Neural cell (in vitro differentiated cells): ENCODE results near the gene ANKK1. TPM values are rescaled to one million over a fixed set of nuclear protein-coding genes. Genes with fewer than 3 reads are reported as not detected.

Source experiments
- H2AFZ ChIP-seq: fragments of 200-600, 300-800 bp; sonication (generic), shearing (Covaris generic); 2 replicates; pipeline ENCODE4 v1.6.0; 2014; ENCODE audit warnings: low read depth, mild to moderate bottlenecking, antibody characterized with exemption, low read length, moderate library complexity
- H3F3A ChIP-seq: fragments of 200-600 bp; shearing (Covaris generic); 2 replicates; pipeline ENCODE4 v1.6.1; 2016; ENCODE audit warnings: mild to moderate bottlenecking, moderate library complexity, mixed read lengths, antibody characterized with exemption, low read length; ENCODE audit not compliant: insufficient read depth, poor library complexity, severe bottlenecking
- H3K27ac ChIP-seq: fragments of 200-600, 300-800 bp; sonication (generic), shearing (Covaris generic); 2 replicates; pipeline ENCODE4 v1.5.1; 2014; ENCODE audit warnings: mild to moderate bottlenecking, low read length, moderate library complexity
- H3K27me3 ChIP-seq: fragments of 300-800, 200-600 bp; sonication (generic), shearing (Covaris generic); 2 replicates; pipeline ENCODE4 v1.6.0; 2014; ENCODE audit warnings: mild to moderate bottlenecking, low read depth, low read length, moderate library complexity; ENCODE audit not compliant: insufficient read depth
- H3K36me3 ChIP-seq: fragments of 300-800, 200-600 bp; sonication (generic), shearing (Covaris generic); 2 replicates; pipeline ENCODE4 v1.5.1; 2014; ENCODE audit warnings: mild to moderate bottlenecking, antibody characterized with exemption, low read length, moderate library complexity; ENCODE audit not compliant: insufficient read depth
- H3K4me2 ChIP-seq: fragments of 300-800, 200-600 bp; sonication (generic), shearing (Covaris generic); 2 replicates; pipeline ENCODE4 v1.6.0; 2014; ENCODE audit warnings: mild to moderate bottlenecking, low read length
- H3K4me3 ChIP-seq: fragments of 300-800, 200-600 bp; sonication (generic), shearing (Covaris generic); 2 replicates; pipeline ENCODE4 v1.5.1; 2014; ENCODE audit warnings: mild to moderate bottlenecking, low read length, moderate library complexity
- H3K79me2 ChIP-seq: fragments of 200-600 bp; shearing (Covaris generic); replicated peaks from 2 replicates; pipeline ENCODE4 v1.6.0; 2014; ENCODE audit warnings: mild to moderate bottlenecking, low read length, moderate library complexity; ENCODE audit not compliant: insufficient read depth
- H3K9ac ChIP-seq: fragments of 300-800, 200-600 bp; sonication (generic), shearing (Covaris generic); 2 replicates; pipeline ENCODE4 v1.6.1; 2016; ENCODE audit warnings: mild to moderate bottlenecking, low read length, mixed read lengths
- H3K9me2 ChIP-seq: fragments of 200-600 bp; shearing (Covaris generic); 2 replicates; pipeline ENCODE4 v1.6.1; 2016; ENCODE audit warnings: mild to moderate bottlenecking, low read length, mixed read lengths; ENCODE audit not compliant: insufficient read depth
- H3K9me3 ChIP-seq: fragments of 200-600, 300-800 bp; sonication (generic), shearing (Covaris generic); 2 replicates; pipeline ENCODE4 v1.6.1; 2016; ENCODE audit warnings: mild to moderate bottlenecking, mixed run types, low read length, moderate library complexity, mixed read lengths
- H4K20me1 ChIP-seq: fragments of 200-600 bp; shearing (Covaris generic); 2 replicates; pipeline ENCODE4 v1.6.1; 2016; ENCODE audit warnings: mild to moderate bottlenecking, mixed run types; ENCODE audit not compliant: insufficient read depth
- CTCF ChIP-seq: fragments of 450-650 bp; IDR thresholded peaks from 2 replicates; pipeline ENCODE4 v1.5.1; 2014; ENCODE audit warnings: antibody characterized with exemption, mild to moderate bottlenecking, moderate library complexity; ENCODE audit not compliant: poor library complexity, severe bottlenecking
- EP300 ChIP-seq: fragments of 450-650 bp; conservative IDR thresholded peaks from 2 replicates; pipeline ENCODE4 v1.6.1; 2014; ENCODE audit warnings: antibody characterized with exemption, mild to moderate bottlenecking, moderate library complexity; ENCODE audit not compliant: poor library complexity, severe bottlenecking
- EZH2 ChIP-seq: fragments of 200-600, 300-800 bp; shearing (Covaris generic), sonication (generic); IDR thresholded peaks from 2 replicates; pipeline ENCODE4 v1.6.1; 2014; ENCODE audit warnings: antibody characterized with exemption, low read length, borderline replicate concordance, mild to moderate bottlenecking; ENCODE audit not compliant: insufficient read depth, poor library complexity, severe bottlenecking
- MXI1 ChIP-seq: fragments of 450-650 bp; conservative IDR thresholded peaks from 2 replicates; pipeline ENCODE4 v1.6.1; 2014; ENCODE audit warnings: antibody characterized with exemption, mild to moderate bottlenecking; ENCODE audit not compliant: poor library complexity, severe bottlenecking
- RAD21 ChIP-seq: fragments of 450-650 bp; conservative IDR thresholded peaks from 2 replicates; pipeline ENCODE4 v1.6.1; 2014; ENCODE audit warnings: antibody characterized with exemption, mild to moderate bottlenecking, moderate library complexity
- REST ChIP-seq: IDR thresholded peaks from 2 replicates; pipeline ENCODE4 v1.6.1; 2012; ENCODE audit warnings: borderline replicate concordance
- SMC3 ChIP-seq: fragments of 450-650 bp; conservative IDR thresholded peaks from 2 replicates; pipeline ENCODE4 v1.6.1; 2014; ENCODE audit warnings: antibody characterized with exemption, mild to moderate bottlenecking, moderate library complexity; ENCODE audit not compliant: poor library complexity
- TAF1 ChIP-seq: IDR thresholded peaks from 2 replicates; pipeline ENCODE4 v1.6.1; 2012; ENCODE audit warnings: low read depth
- polyA plus RNA-seq: library from polyadenylated mRNA; depleted of rRNA; stranded (reverse); fragments of >200 nt; gene quantifications from 2 replicates; pipeline ENCODE4 v1.2.3, GENCODE V29; 2014

ANKK1 gene
- polyA plus RNA-seq, 1 donor from 2014 or later, result not detected

GRCh38 chr11:113363406-113363805 is 24.2 kb upstream of the ANKK1 start:
- Histone ChIP-seq H3F3A (no peaks in the 10 kb centered on the region), H3K79me2 (no peaks in the 10 kb centered on the region), H4K20me1 (no peaks in the 10 kb centered on the region), H3K9ac (no peak overlapping the region), H2AFZ (no peak overlapping the region), H3K36me3 (no peaks in the 10 kb centered on the region), H3K4me2 (no peak overlapping the region), H3K9me3 (no peaks in the 10 kb centered on the region), H3K27ac (no peak overlapping the region), H3K9me2 (no peaks in the 10 kb centered on the region), H3K27me3 (no peaks in the 10 kb centered on the region), H3K4me3 (no peak overlapping the region)
- no peak for TF ChIP-seq REST
- TF ChIP-seq RAD21, result no peak
- no peak for TF ChIP-seq CTCF

- Histone ChIP-seq H3K9ac (no peak overlapping the region), H3K79me2 (no peaks in the 10 kb centered on the region), H3K27me3 (no peaks in the 10 kb centered on the region), H3K36me3 (no peaks in the 10 kb centered on the region), H3K27ac (no peak overlapping the region), H3K9me3 (no peaks in the 10 kb centered on the region), H3K4me3 (no peak overlapping the region), H4K20me1 (no peaks in the 10 kb centered on the region), H3K4me2 (no peak overlapping the region), H3K9me2 (no peaks in the 10 kb centered on the region), H2AFZ (no peak overlapping the region), H3F3A (no peaks in the 10 kb centered on the region)
- TF ChIP-seq EZH2, result no peak
- no peak for TF ChIP-seq TAF1
- no peak for TF ChIP-seq EP300
Observed at GRCh38 chr11:113363996-113364641, 23.5 kb upstream of the ANKK1 start.

GRCh38 chr11:113365895-113366294 is 21.7 kb upstream of the ANKK1 start:
- Histone ChIP-seq H3K27ac (no peak overlapping the region), H3K9ac (no peak overlapping the region), H3K4me3 (no peak overlapping the region), H3K36me3 (no peaks in the 10 kb centered on the region), H3K9me3 (no peaks in the 10 kb centered on the region), H3K9me2 (no peaks in the 10 kb centered on the region), H4K20me1 (no peaks in the 10 kb centered on the region), H3K79me2 (no peaks in the 10 kb centered on the region), H3K4me2 (no peak overlapping the region), H3K27me3 (no peaks in the 10 kb centered on the region), H2AFZ (no peak overlapping the region), H3F3A (no peaks in the 10 kb centered on the region)
- TF ChIP-seq MXI1 (no peak), SMC3 (no peak), EZH2 (no peak), EP300 (no peak), REST (no peak)
